Glomerular visceral epithelial cell (primary cell): ENCODE data around the gene HSBP1.

Experiments
- DNase-seq: peaks from one replicate; pipeline ENCODE4 v3.0.0-alpha.2; 2016; ENCODE audit errors: extremely low spot score

The HSBP1 gene

DNA sequence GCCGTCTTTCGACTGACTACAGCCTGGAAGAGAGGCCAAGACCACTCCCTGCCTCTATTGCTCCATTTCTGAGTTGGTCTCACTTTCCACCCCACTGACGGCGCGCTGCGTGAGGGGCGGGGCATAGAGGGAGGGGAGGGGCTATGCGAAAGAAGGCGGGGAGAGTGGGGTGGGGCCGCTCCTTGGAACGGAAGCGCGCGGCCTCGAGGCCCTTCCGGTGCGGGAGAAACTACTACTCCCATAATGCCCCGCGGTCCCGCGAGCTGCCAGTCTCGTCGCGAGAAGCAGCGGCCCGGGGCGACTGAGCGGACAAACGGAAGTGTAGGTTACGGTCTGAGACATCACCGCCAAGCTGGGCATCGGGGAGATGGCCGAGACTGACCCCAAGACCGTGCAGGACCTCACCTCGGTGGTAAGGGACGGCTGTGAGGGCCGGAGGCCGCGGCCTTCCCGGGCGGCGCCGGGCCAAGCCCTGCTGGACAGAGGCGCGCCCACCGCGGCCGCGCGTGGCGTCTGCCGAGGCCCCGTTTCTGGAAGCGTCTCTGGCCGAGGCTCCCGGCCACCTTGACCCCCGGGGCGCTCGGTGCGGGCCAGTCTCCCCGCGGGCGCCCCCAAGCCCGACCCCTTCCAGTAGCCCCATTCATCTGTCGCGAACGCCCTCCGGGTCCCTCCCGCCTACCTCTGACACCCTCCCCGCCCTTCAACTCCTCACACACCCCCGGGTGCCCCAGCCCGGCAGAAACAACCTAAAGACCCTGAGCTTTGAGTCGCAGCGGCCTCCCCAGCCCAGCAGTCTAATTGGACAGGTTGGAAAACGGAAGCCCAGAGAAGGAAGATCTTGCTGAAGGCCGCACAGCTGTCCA, at the start of gene HSBP1:
HSBP1 (plus strand) TSS at position 269 of the 863 bp plus-strand sequence; CDS start at position 368, 99 bp downstream.
- peak; percentile 90 for DNase-seq

DNA sequence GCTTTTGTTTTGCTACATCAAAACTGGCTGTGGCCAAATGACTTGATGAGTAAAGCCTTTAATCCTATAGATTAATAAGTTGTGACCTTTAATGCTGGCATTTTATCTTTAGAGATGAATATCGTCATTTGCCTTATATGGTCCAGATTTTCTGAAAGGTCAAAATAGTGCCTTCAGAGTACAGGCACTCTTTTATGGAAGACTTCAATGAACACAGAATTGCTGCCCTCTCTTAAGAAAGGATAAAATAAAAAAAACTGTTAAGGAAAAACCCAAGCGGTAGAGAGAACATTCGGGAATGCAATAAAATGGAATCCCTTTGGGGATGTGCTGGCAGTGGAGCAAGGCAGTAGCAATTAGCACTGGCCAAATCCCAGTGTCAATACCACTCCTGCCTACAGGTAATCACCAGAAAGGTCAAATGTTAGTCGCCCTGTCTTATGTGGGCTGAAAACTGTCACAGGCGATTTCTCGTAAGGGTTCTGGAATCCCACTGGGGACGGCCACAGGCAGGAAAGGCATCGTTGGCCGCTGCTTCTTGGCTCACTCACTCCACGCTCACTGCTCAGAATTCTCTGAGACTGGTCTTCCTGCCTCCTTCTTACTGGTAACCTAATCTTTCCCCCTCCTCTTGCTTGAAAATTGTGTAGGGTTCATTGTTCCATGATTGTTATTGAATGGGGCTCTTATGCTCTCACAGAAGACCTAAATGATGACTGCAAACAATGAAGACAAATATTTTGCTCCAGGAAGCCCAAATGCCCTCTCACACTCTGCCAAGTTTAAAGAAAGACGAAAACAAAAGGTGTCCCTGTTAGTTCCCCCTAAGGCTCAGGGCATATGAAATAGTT, 45.4 kb upstream of the HSBP1 start:
- DNase-seq: no peak

DNA sequence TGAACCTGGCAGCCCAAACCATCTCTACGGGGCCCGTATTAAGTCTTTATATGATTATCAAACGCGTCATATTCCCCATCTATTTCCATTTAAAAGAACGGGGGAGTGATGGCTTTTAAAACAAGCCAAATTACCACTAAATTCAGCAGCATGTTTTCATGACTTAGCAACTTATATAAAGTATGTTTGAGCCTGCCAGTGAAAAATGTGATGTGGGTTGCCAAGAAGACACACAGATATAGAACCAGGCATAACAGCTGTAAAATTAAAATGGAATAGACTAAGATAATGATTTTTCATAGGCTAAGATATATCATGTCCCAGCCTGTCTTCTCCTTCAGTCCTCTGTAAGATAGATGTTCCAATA, 44.8 kb upstream of the HSBP1 start:
- no peak for DNase-seq

DNA sequence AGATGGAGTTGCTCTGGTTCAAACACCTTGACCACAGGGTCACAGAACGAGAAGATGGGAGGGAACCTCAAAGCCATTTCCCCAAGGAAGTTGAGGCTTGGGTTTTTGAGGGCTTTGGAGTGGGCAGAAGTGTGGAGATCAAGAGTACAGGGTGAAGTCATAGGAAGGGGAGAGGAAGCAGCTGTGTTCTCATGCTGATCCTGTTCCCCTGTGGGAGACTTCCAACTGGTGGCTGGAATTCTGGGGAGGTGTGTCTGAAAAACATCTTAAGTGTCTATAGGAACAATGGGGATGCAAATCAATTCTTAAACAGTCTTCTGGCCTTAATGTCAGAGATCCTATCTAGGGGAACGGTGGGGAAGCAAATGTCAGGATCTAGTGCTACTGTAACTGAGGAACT, 38.8 kb upstream of the HSBP1 start:
- no peak for DNase-seq

DNA sequence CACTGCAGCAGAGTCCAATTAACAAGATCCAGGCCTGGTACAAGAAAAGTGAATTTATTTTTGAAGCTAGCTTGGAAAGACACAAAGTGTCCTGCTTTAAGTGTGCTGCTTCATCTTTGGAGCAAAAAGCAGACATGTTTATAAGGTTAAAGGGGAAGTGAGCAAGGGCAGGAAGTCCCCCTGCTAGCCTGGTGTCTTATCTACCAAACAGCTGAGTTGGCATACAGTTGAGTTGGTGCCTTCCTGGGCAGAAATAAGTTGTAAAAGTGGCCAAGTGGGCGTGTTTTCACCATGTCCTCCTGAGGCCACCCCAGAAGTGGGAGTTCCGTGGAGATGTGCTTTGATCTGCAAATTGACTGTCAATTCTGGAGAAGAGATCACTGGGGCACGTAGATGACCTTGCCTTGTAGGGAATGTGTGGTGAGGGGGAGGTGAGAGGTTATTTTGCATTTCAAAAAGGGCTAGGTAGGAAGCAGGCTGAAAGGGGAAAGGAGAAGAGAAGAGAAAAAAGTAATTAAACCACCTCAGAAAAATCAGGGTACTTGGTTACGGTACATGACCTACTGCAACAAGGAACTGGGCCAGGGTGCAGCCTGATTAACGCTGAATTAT, 38.3 kb upstream of the HSBP1 start:
- DNase-seq: no peak

DNA sequence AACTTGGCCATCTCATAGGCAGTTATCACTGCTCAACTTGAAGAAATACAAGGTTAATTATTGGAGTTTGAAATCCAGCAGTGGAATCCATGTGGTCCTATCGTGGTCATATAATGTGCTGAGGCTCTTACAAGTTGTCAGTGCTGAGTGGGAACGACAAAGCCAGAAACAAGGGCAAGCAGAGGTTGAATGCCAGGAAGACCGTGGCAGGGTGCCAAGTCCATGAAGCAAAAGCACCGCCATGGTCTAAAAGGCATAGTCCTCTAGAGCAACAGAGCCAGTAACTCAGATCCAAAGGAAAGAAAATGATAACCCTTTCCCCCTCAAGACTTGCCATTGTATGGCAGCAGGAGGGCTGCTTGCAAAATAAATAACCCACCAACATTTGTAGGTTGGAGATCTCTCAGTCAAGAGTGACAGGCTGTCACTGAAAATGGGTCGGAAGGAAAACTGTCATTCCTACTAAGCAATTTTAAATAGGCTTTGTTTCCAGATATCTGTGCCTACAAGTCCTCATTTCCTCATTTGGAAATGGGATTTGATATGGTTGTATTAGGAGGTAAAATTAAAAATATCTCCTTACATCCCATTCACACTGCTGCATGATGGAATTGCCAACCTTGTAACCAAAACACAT, 36.4 kb upstream of the HSBP1 start:
- peak; percentile 6 for DNase-seq

DNA sequence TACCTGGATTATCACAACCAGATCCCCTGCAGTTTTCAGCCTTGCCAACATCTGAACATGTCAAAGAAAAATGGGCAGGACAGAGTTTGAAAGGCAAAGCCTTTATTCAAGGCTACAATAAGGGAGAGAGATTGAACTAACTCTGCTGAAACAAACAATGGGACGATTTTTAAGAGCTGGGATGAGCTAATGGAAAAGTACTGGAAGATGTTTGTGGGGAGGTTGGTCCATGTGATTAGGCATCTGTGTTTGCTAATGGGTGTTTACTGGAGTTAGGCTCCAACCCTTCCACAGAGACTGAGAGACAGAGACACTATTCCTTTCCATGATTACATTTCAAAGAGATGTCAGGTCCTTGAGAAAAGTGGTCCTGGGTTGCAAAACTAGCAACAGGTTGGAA, 35.0 kb upstream of the HSBP1 start:
- no peak for DNase-seq

DNA sequence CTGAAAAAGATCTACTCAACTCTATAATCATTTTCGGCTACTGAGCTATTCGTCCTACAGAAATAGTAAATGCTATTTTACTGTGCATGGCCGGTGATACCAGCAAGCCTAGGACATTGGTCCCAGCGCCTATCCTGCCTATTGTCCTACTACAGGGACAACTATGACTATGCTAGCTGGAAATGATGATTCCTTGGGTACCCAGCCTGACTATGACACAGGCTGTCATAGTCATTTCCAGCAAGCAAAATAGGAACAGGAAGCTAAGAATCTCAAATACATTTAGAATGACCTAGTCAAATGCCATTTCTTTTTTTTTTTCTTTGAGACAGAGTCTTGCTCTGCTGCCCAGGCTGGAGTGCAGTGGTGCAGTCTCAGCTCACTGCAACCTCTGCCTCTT, 33.7 kb upstream of the HSBP1 start:
- DNase-seq: no peak

DNA sequence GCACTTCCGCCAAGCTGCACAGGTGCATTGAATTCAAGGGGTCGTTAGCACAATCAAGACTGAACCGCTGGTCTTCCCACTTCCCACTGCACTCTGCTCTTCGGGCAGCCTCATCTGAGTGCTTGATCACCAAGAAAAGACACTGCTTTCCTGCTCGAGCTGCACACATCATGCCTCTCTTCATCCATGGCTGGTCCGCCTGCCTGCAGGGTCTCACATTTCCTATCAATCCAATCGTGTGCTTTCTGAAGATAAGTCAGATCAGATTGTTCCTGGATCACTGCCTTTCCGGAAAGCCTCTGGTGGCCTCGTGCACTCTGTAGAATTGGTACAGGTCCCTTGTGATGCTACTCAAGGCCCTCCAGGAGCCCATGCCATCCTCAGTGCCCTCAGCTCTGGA, 30.8 kb upstream of the HSBP1 start:
- DNase-seq: no peak

DNA sequence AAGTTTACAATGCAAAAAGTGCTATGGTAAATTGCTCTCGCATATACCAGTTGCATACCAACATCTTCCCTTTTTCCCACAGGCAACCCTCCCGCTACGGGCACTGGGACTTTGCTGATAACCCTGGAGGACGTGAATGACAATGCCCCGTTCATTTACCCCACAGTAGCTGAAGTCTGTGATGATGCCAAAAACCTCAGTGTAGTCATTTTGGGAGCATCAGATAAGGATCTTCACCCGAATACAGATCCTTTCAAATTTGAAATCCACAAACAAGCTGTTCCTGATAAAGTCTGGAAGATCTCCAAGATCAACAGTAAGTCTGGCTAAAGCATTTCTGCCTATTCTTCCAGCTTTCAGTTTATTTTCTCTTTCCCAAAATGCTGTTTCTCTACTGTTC, 27.9 kb upstream of the HSBP1 start:
- DNase-seq: no peak

DNA sequence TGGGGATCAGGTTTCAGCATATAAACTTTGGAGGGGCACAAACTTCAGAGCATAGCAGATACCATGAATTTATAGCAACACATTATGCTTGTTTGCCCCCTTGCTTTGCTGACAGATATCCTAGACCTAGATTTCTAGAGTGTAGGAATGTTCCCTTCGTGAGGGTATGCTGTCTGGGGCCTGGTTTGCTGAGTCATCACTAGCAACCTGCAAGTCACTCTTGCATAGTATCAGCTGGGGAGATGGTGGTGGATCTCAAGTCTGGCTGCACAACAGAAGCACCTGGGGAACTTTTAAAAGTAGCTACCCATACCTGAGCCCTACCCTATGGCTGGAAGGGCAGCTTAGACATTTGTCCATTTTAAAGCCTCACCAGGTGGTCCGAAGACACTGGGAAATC, 22.3 kb upstream of the HSBP1 start:
- DNase-seq: no peak

DNA sequence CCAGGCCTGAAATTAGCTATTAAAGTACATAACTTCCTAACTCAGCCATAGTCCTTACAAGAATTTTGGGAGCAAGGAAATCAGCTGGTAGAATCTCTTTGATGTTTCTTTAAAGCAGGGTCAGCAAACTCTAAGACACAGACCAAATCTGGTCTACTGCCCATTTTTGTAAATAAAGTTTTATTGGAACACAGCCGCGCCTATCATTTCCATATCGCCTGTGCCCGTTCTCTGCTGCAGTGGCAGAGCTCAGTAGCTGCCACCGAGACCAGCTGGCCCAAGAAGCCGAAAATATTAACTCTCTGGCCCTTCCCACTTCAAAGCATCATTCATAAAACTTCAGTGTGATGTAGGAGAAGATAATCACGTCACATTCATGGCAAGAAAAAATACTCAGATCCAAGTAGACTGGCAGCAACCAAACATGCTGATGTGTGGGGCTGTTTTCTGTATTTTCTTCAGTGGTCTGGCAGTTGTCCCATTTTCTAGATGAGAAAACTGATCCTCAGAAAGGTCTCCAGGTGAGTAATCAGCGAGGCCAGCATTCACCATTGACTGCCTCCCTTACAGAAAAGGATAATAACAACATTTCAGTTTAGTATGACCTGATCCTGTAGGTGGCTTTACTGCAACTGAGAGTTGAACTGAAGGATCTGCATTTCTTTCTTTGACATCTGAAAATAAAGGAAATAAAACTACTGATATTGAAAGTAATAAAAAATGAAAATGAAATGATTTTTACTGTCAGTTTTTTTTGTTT, 18.0 kb upstream of the HSBP1 start:
- no peak for DNase-seq

DNA sequence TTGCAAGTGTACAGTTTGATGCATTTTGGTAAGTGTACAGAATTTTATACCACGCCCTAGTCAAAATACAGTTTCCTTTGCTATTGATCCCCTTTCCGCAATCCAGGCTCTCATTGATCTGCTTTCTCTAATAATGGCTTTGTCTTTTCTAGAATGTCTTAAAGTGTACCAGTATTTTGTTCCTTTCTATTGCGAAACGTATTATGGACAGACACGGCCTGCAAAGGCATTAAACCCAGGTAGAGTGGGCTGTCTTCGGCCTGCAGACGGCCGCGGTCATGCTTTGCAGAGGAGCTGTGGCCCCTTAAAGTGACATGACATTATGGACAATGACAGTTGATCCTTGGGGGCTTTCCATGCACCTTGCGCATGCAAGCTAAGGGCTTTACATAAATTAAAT, 15.9 kb upstream of the HSBP1 start:
- DNase-seq: no peak

DNA sequence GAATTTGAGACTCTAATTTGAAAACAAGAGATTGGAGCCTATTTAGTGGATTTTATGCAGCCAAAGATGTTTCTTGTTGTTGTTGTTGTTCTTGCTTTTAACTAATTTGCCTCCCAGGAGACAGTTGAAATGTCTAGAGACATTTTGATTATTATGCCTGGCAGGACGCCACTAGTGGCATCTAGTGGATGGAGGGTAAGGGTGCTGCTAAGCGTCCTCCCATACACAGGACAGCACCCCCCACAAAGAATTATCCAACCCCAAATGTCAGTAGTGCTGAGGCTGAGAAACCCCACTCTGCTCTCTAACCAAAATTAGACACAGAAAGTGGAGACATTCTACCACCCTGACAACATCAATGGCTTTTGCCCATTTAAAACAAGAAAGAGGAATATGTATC, 15.4 kb upstream of the HSBP1 start:
- no peak for DNase-seq

DNA sequence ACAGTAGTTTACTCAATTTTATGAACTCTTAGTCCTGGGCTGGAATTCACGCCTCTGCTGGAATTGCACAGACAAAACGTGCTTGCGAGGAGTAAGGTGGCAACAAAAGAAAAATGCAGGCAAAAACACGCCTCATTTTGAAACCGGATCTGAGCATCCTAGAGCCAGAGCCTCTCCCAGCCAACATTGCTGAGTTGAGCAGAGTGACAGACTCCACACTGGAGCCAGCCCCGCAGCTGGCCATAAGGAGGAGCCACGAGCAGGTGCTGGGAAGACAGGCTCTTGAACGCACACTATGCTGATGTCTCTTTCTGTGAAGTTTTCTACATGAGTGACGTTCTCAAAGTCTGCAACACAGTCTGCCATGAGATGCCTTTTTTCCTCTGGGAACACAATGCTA, 14.6 kb upstream of the HSBP1 start:
- no peak for DNase-seq

DNA sequence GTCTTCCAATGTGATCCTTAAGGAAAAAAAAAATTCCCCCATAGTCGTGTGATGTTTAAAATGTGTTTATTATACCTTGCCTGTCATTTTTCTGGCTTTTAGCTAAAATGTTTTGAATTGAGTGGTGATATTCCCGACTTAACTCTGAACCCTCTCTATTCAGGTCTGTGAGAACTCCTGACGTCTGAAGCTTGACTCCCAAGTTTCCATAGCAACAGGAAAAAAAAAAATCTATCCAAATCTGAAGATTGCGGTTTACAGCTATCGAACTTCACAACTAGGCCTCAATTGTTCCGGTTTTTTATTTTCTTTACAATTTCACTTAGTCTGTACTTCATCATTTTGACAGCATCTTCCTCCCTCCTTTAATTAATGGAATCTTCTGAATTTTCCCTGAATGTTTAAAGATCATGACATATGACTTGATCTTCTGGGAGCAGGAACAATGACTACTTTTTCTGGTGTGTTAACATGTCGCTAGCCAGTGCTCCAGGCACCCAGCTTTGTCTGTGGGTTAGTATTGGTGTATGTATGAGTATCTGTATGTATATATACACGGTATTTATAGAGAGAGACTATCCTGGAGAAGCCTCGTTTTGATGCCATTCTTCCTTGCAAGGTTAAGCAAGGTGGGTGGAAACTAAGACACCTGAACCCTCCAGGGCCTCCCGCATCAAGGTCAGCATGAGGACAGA, 12.8 kb upstream of the HSBP1 start:
- no peak for DNase-seq

DNA sequence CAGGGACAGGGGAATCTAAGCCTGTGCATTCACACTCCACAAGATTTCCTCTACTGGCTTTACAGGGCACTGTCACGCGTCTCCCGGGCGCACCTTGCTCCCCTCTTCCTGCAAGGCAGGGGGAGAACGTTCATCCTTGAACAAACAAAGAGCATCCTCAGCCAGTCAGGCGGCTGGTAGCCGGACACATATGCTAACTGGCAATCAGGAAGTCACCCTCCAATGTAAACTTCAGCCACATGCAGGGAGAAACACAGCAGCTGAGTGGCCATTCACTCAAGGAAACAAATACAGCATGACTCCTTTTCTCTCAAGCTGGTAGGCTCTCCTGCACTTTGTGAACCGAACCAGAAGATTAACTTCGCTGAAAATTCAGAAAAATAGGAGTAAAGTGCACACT, 10.8 kb upstream of the HSBP1 start:
- no peak for DNase-seq

DNA sequence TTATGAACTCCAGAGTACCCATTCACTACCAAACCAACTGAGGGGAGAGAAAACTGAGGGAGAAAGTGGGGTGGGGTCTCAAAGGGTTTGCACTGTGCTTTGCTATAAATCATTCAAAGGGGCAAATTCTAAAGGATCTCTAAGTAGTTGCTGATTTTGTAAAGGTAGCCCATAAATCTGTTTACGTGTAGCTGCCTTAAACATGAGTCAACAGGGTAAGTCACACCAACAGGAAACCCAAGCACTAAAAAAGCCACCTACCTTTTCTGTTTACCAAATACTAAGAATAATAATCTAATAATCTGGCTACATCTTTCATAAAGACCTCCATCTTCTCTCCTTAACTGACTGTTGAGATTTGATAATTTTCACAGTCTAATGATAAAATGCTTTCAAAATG, 8.4 kb upstream of the HSBP1 start:
- no peak for DNase-seq

DNA sequence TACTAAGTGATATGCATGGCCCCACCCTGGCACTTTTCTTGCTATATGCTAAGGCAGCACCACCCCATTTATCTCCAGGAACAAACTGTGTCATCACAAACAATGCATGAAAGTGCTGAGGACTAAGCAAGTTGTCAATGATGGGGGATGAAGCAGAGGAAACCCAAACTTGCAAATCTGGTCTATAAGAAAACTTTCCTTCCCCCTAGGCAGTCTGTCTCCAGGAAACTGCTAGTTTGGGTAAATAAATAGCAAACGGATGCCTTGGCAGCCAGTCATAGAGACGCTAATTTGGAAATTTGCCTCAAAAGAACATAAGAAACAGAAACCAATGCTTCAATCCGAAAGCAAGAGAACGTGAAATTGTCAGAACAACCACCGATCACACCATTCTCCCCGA, 5.6 kb upstream of the HSBP1 start:
- no peak for DNase-seq

DNA sequence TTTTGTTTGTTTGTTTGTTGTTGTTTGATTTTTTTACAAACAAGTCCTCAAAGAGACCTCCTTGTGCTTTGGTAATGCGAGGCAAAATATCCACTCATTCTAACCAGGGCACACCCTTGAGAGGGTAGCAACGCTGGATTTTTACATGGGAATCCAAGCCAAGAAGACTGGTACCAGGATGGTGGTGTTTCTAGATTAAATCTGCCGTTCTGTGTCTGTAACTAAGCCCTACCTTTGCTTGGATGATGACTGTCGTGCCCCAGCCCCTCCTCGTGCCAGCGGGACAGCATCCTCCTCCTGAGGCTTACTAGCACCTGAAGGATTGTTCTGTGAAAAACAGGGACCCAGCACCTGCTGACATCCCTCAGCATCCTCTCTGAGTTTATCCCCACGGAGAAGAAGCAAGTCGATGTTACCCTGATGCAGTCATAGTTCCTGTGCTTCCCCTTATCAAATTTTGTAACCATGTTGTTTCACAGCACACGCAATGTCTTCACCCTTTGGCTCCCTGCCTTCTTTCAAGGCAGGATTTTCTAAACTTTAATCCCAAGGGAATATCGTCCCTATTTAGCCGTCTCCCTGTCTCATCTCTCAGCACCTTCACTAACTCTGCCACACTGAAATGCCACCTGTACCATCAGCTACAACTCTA, 5.1 kb upstream of the HSBP1 start:
- DNase-seq: no peak
